Fibroblast of peridontal ligament (primary cell): Measurements from ENCODE around the gene ATXN7.

Experiments
- DNase-seq: peaks from one replicate; pipeline ENCODE4 v3.0.0-alpha.2; 2010; ENCODE audit errors: extremely low read depth

ATXN7 gene

DNA sequence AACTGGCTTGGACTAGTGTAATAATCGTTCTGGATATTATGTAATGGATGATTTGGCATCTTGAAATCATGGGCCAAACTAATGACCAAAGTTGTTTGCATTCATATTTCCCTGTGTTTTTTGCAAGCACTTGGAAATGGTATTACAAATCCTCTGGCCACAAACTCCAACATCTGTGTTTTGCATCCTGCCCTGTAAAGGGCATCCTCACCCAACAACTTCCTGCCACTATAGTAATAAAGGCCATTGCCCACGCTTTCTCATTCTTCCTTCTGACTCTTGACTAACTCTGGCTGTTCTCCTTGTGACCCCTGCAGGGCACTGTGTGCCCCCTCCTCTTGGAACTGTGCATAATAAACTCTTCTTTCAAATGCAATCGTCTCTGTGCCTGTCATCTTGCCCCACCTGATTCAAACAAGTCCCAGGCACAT, 185.0 kb downstream of the ATXN7 start:
- peak; percentile 90 for DNase-seq

DNA sequence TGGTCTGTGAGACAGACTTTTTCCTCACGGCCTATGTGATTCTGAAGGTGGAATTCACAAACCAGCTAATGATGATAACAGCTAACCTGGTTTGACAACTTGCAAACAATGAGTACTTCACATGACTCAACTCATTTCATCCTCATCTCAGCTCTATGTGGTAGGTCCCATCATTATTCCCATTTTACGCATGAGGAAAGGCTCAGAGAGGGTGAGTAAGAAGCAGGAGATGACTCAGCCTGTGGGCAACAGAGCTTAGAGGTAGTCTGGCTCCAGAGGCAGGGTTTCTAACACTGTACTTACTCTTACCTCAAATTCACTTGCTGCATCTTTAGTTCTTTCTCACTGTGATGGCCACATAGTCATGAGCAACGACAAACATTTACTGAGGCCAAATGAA, 185.5 kb downstream of the ATXN7 start:
- peak; percentile 25 for DNase-seq

DNA sequence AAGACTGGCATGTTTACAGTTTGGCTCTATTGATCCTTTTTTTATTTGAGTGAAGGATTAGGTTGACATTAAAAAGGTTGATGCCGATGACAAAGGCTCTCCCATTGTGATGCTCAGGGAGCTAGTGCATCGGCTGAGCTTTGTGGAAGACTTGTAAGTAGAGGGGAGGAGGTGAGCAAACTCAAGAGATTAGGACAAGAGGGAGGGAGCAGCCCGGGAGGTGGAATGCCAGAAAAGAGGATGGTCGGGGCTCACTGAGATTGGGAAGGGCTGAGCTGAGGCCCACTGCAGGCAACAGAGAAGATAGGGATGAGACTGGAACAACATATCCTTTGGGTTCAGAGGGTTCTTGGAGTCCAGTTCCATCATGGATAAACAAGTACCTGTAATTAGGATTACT, 186.2 kb downstream of the ATXN7 start:
- DNase-seq, result no peak
